Astrocyte of the spinal cord (primary cell): ENCODE results near the gene ADAP2.

ENCODE experiments used
- DNase-seq: peaks from one replicate; pipeline ENCODE4 v3.0.0; 2011; ENCODE audit warnings: low read depth, low spot score
- H3K4me3 ChIP-seq: 2 replicates; pipeline ENCODE4 v1.5.1; 2011; ENCODE audit warnings: low read depth, mild to moderate bottlenecking, low read length, moderate library complexity
- CTCF ChIP-seq: IDR thresholded peaks from 2 replicates; pipeline ENCODE4 v1.5.1; 2012; ENCODE audit warnings: low read depth, mild to moderate bottlenecking, low read length, inconsistent platforms
- in situ Hi-C: cut with HindIII; loops from 2 replicates; pipeline ENCODE4 v1.10.0; 2017; ENCODE audit warnings: low sequenced_read_pairs

Gene ADAP2

GRCh38 chr17:30990458-30990857, 68.7 kb downstream of the ADAP2 start:
- H3K4me3 ChIP-seq: no peak overlapping the region
- in situ Hi-C loops: no loop called here
- TF ChIP-seq CTCF: no peak
- no peak for DNase-seq

- TF ChIP-seq CTCF: no peak
- in situ Hi-C loops: no loop called here
Measured at GRCh38 chr17:30992551-30992950, 70.8 kb downstream of the ADAP2 start.

GRCh38 chr17:30995347-30995746, 73.6 kb downstream of the ADAP2 start:
- no peak for DNase-seq
- TF ChIP-seq CTCF: no peak
- no peak overlapping the region for H3K4me3 ChIP-seq
- in situ Hi-C loops: no loop called here

More at GRCh38 chr17:30992551-30992950, 70.8 kb downstream of the ADAP2 start:
- DNase-seq: no peak
- H3K4me3 ChIP-seq: no peak overlapping the region

- no peak for TF ChIP-seq CTCF
- in situ Hi-C loops: no loop called here
- no peak overlapping the region for H3K4me3 ChIP-seq
- no peak for DNase-seq
Measured at GRCh38 chr17:30996486-30996885, 74.7 kb downstream of the ADAP2 start.

GRCh38 chr17:30997270-30997669, 75.5 kb downstream of the ADAP2 start:
- no peak overlapping the region for H3K4me3 ChIP-seq
- TF ChIP-seq CTCF: no peak
- no peak for DNase-seq
- in situ Hi-C loops: no loop called here

GRCh38 chr17:30997842-30998241, 76.1 kb downstream of the ADAP2 start:
- TF ChIP-seq CTCF: no peak
- H3K4me3 ChIP-seq: no peak overlapping the region
- in situ Hi-C loops: no loop called here

GRCh38 chr17:31002047-31002446, 80.3 kb downstream of the ADAP2 start:
- H3K4me3 ChIP-seq: no peak overlapping the region
- no peak for DNase-seq
- in situ Hi-C loops: no loop called here
- no peak for TF ChIP-seq CTCF

More at GRCh38 chr17:30997842-30998241, 76.1 kb downstream of the ADAP2 start:
- DNase-seq: no peak
